Subcutaneous abdominal adipose tissue (tissue), 5 donors: Measurements from ENCODE around the gene FFAR4.
"Not testable (repeated sequence)": the region's sequence is repeated elsewhere in the genome, so short reads cannot be mapped to it uniquely, and the experiment has no call there.

ENCODE experiments used
- H3K27ac ChIP-seq: one replicate; pipeline ENCODE4 v1.7.0; 2013; ENCODE audit warnings: low read depth, mild to moderate bottlenecking, inconsistent platforms, low read length, moderate library complexity
- H3K27me3 ChIP-seq, 5 donors: one replicate each; pipeline ENCODE4 v1.7.0; 2013; ENCODE audit warnings: low read length in 5 of 5, inconsistent platforms in 1 of 5; ENCODE audit not compliant: control insufficient read depth in 5 of 5, insufficient read depth in 4 of 5
- H3K36me3 ChIP-seq, 5 donors: one replicate each; pipeline ENCODE4 v1.7.0; 2013; ENCODE audit warnings: low read length in 5 of 5; ENCODE audit not compliant: control insufficient read depth in 5 of 5, insufficient read depth in 5 of 5
- H3K4me1 ChIP-seq, 5 donors: one replicate each; pipeline ENCODE4 v1.7.0; 2013; ENCODE audit warnings: low read length in 5 of 5, mild to moderate bottlenecking in 3 of 5, moderate library complexity in 1 of 5; ENCODE audit not compliant: control insufficient read depth in 5 of 5, insufficient read depth in 5 of 5
- H3K4me3 ChIP-seq, 5 donors: one replicate each; pipeline ENCODE4 v1.7.0; 2013; ENCODE audit warnings: low read length in 5 of 5, low read depth in 1 of 5
- H3K9ac ChIP-seq, 5 donors: one replicate each; pipeline ENCODE4 v1.7.0; 2013; ENCODE audit warnings: low read length in 5 of 5, mild to moderate bottlenecking in 4 of 5, moderate library complexity in 3 of 5
- H3K9me3 ChIP-seq, 5 donors: one replicate each; pipeline ENCODE4 v1.7.0; 2013; ENCODE audit warnings: low read length in 5 of 5; ENCODE audit not compliant: control insufficient read depth in 5 of 5
- donor health status: healthy.
- donor health status: healthy.
- donor health status: healthy.
- donor health status: healthy.
- donor health status: healthy.

The FFAR4 gene

DNA sequence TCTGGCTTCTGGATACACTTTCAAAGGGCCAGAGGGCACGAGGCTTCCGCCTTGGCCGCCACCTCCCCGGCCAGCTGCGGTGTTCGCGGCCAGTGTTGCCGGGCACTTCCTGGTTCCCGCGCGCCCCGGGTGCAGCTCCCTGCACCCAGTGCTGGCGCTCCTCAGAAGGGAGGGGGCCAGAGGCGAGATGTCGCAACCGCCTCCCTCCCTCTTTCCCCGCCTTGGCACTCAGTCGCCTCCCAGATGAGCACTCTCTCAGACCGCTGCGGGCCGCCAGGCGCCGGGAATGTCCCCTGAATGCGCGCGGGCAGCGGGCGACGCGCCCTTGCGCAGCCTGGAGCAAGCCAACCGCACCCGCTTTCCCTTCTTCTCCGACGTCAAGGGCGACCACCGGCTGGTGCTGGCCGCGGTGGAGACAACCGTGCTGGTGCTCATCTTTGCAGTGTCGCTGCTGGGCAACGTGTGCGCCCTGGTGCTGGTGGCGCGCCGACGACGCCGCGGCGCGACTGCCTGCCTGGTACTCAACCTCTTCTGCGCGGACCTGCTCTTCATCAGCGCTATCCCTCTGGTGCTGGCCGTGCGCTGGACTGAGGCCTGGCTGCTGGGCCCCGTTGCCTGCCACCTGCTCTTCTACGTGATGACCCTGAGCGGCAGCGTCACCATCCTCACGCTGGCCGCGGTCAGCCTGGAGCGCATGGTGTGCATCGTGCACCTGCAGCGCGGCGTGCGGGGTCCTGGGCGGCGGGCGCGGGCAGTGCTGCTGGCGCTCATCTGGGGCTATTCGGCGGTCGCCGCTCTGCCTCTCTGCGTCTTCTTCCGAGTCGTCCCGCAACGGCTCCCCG, at the start of gene FFAR4:
TSS of gene FFAR4 (plus strand) at position 231 of the 842 bp plus-strand sequence. CDS start at position 287, 56 bp downstream.
- Histone ChIP-seq H3K36me3 (no peaks in the 10 kb centered on the region), H3K27me3 (peaks cover 0 to 21% (median 8%) of the 10 kb centered on the region in 5 donors), H3K27ac (peak within 1 kb of the TSS; percentile 37), H3K4me3 (peak within 1 kb of the TSS; percentile 61 to 83 (median 74)), H3K9ac (peak within 1 kb of the TSS in 1 of 5 donors; percentile 50), H3K4me1 (peaks cover 3 to 46% (median 26%) of the 10 kb centered on the region in 5 donors), H3K9me3 (no peaks in the 10 kb centered on the region)

DNA sequence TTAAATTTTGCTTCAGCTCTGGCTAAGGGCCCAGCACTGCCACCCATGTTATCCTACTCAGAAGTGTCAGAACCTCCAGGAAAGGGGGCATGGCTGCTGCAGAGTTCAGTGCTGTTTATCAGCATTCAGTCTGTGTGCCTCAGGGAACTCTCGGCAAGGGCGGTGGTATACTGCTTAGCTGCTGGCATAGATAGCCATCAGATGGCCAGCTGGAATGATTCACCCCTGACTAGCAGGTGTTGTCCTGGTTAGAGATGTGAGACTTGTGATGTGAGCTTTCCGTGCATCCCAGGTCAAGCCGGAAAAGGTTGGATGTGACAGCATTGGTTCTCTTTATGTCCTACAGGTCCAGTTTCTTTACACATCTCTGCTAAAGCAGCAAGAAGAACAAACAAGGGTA, 47.9 kb upstream of the FFAR4 start:
- Histone ChIP-seq H3K4me1 (peaks cover 0 to 14% (median 0%) of the 10 kb centered on the region in 5 donors), H3K4me3 (no peak overlapping the region), H3K27me3 (no peaks in the 10 kb centered on the region), H3K9ac (no peak overlapping the region), H3K36me3 (no peaks in the 10 kb centered on the region), H3K27ac (no peak overlapping the region), H3K9me3 (no peaks in the 10 kb centered on the region)

DNA sequence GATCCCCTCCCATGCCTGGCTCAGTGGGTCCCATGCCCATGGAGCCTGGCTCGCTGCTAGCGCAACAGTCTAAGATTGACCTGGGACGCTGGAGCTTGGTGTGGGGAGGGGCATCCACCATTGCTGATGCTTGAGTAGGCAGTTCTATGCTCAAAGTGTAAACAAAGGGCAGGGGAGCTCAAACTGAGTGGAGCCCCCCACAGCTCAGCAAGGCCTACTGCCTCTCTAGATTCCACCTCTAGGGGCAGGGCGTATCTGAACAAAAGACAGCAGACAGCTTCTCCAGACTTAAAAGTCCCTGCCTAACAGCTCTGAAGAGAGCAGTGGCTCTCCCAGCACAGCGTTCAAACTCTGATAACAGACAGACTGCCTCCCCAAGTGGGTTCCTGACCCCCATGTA, 31.2 kb upstream of the FFAR4 start:
- no peaks in the 10 kb centered on the region for H3K4me1 ChIP-seq
- no peak overlapping the region for H3K27ac ChIP-seq
- no peaks in the 10 kb centered on the region for H3K9me3 ChIP-seq
- no peak overlapping the region for H3K4me3 ChIP-seq
- H3K27me3 ChIP-seq: no peaks in the 10 kb centered on the region
- no peak overlapping the region for H3K9ac ChIP-seq
- H3K36me3 ChIP-seq: no peaks in the 10 kb centered on the region

DNA sequence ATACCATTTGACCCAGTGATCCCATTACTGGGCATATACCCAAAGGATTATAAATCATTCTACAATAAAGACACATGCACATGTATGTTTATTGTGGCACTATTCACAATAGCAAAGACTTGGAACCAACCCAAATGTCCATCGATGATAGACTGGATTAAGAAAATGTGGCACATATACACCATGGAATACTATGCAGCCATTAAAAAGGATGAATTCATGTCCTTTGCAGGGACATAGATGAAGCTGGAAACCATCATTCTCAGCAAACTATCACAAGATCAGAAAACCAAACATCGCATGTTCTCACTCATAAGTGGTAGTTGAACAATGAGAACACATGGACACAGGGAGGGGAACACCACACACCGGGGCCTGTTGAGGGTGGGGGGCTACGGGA, 25.6 kb upstream of the FFAR4 start:
- H3K4me3 ChIP-seq, H3K27ac ChIP-seq, H3K9ac ChIP-seq, H3K27me3 ChIP-seq, H3K36me3 ChIP-seq, H3K4me1 ChIP-seq, H3K9me3 ChIP-seq: not testable (repeated sequence)

- H3K9me3 ChIP-seq: no peaks in the 10 kb centered on the region
- peaks cover 0 to 9% (median 7%) of the 10 kb centered on the region in 5 donors for H3K4me1 ChIP-seq
- H3K27me3 ChIP-seq: no peaks in the 10 kb centered on the region
- H3K27ac ChIP-seq: peak overlapping the region; percentile 55
- H3K4me3 ChIP-seq: peak overlapping the region; percentile 51 to 79 (median 58)
- H3K9ac ChIP-seq: peak overlapping the region in 1 of 5 donors; percentile 74
- H3K36me3 ChIP-seq: no peaks in the 10 kb centered on the region
Observed at GRCh38 chr10:93541402-93542357, 24.8 kb upstream of the FFAR4 start.

GRCh38 chr10:93542358-93542791, 24.1 kb upstream of the FFAR4 start:
- Histone ChIP-seq H3K36me3 (no peaks in the 10 kb centered on the region), H3K4me1 (peaks cover 0 to 9% (median 7%) of the 10 kb centered on the region in 5 donors), H3K9ac (peak overlapping the region in 1 of 5 donors; percentile 74)

DNA sequence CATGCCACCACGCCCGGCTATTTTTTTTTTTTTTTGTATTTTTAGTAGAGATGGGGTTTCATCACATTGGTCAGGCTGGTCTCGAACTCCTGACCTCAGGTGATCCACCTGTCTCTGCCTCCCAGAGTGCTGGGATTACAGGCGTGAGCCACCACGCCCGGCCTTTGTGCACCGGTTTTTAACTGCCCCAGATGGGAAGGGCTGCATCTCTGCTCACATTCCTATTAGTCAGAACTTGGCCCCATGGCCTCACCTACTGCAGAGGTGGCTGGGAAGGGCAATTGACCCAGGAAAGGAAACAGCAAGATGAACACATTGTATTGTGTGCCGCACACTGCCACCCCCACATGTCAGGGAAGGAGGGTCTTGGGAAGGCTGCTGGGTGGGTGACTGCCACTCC, 19.5 kb upstream of the FFAR4 start:
- H3K27me3 ChIP-seq, H3K4me1 ChIP-seq, H3K9ac ChIP-seq, H3K27ac ChIP-seq, H3K36me3 ChIP-seq, H3K4me3 ChIP-seq, H3K9me3 ChIP-seq: not testable (repeated sequence)

More at GRCh38 chr10:93542358-93542791, 24.1 kb upstream of the FFAR4 start:
- Histone ChIP-seq H3K27me3 (no peaks in the 10 kb centered on the region), H3K9me3 (no peaks in the 10 kb centered on the region), H3K27ac (peak overlapping the region; percentile 55), H3K4me3 (peak overlapping the region; percentile 51 to 79 (median 58))

GRCh38 chr10:93547522-93547921, 18.9 kb upstream of the FFAR4 start:
- no peaks in the 10 kb centered on the region for H3K9me3 ChIP-seq
- H3K9ac ChIP-seq: no peak overlapping the region
- H3K4me3 ChIP-seq: no peak overlapping the region
- peaks cover 0 to 5% (median 5%) of the 10 kb centered on the region in 5 donors for H3K4me1 ChIP-seq
- H3K27ac ChIP-seq: no peak overlapping the region
- no peaks in the 10 kb centered on the region for H3K36me3 ChIP-seq
- H3K27me3 ChIP-seq: no peaks in the 10 kb centered on the region

DNA sequence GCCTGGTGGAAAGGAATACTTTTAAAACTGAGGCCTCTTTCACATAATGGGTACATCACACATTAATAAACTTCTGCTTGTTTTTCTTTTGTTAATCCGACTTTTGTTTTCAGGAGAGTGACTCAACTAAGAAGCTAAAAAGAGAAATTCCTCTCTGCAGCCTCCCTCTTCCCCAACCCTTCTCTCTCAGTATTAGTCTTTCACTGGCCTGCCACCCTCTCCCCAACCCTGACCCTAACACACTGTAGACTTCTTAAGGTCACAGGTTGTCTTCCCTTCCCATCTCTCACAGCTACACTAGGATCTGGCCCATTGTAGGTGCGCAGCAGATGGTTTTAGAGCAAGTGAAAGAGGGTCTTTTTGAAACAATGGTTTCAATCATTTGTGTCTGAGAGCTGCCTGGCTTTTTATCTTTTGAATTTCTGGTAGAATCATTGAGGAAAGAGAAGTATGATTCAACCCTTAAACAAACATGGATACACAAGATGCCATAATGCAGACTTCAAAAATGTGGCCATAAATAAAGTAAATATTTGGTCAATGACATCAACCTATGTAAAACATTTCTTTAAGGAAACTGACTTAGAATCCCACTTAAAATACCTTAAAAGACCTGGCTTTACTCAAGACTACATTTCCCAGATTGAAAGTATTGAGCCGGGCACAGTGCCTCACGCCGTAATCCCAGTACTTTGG, 17.9 kb upstream of the FFAR4 start:
- H3K36me3 ChIP-seq: no peaks in the 10 kb centered on the region
- peaks cover 0 to 7% (median 2%) of the 10 kb centered on the region in 5 donors for H3K4me1 ChIP-seq
- H3K27ac ChIP-seq: no peak overlapping the region
- no peaks in the 10 kb centered on the region for H3K27me3 ChIP-seq
- no peak overlapping the region for H3K9ac ChIP-seq
- no peak overlapping the region for H3K4me3 ChIP-seq
- no peaks in the 10 kb centered on the region for H3K9me3 ChIP-seq
